Esophagus (tissue), 2 donors: Measurements from ENCODE around the gene NPFFR1. TPM values are rescaled to one million over a fixed set of nuclear protein-coding genes. Genes with fewer than 3 reads are reported as not detected.

ENCODE experiments used
- H3K27ac ChIP-seq, 2 donors: one replicate each; pipeline ENCODE4 v1.5.1; 2013; ENCODE audit warnings: low read depth in 2 of 2, mild to moderate bottlenecking in 2 of 2, inconsistent platforms in 1 of 2, low read length in 1 of 2, moderate library complexity in 1 of 2
- H3K27me3 ChIP-seq, 2 donors: one replicate each; pipeline ENCODE4 v1.6.1; 2013; ENCODE audit warnings: low read length in 2 of 2, control low read depth in 1 of 2, mild to moderate bottlenecking in 1 of 2; ENCODE audit not compliant: insufficient read depth in 2 of 2, control insufficient read depth in 1 of 2
- H3K36me3 ChIP-seq, 2 donors: one replicate each; pipeline ENCODE4 v1.6.1; 2013; ENCODE audit warnings: low read length in 1 of 2; ENCODE audit not compliant: control insufficient read depth in 2 of 2, insufficient read depth in 2 of 2
- H3K4me1 ChIP-seq, 2 donors: one replicate each; pipeline ENCODE4 v1.6.1; 2013; ENCODE audit warnings: low read length in 1 of 2; ENCODE audit not compliant: control insufficient read depth in 2 of 2, insufficient read depth in 2 of 2
- H3K4me3 ChIP-seq, 2 donors: one replicate each; pipeline ENCODE4 v1.5.1; 2013; ENCODE audit warnings: low read length in 2 of 2, mild to moderate bottlenecking in 2 of 2, low read depth in 1 of 2, moderate library complexity in 1 of 2
- H3K9me3 ChIP-seq, 2 donors: one replicate each; pipeline ENCODE4 v1.6.1; 2013; ENCODE audit warnings: mild to moderate bottlenecking in 2 of 2, low read depth in 1 of 2, low read length in 1 of 2, moderate library complexity in 1 of 2; ENCODE audit not compliant: control insufficient read depth in 2 of 2, insufficient read depth in 1 of 2
- WGBS, 2 donors: extraction: QIAGEN DNeasy Blood & Tissue Kit; methylation state at CpG; one replicate each; pipeline ENCODE4 v1.1.7; 2013; 5-methylcytosine and 5-hydroxymethylcytosine counted together
- polyA plus RNA-seq, 2 donors: library from polyadenylated mRNA; stranded (reverse); fragments of 200-250 nt; gene quantifications; one replicate each; pipeline ENCODE4 v1.2.3, GENCODE V29; 2013
- donor health status: healthy with polysubstance abuse.
- donor health status: Bipolar disorder and iron deficiency.

Gene NPFFR1
- polyA plus RNA-seq, 2 donors, result 0.01 to 0.02 TPM

DNA sequence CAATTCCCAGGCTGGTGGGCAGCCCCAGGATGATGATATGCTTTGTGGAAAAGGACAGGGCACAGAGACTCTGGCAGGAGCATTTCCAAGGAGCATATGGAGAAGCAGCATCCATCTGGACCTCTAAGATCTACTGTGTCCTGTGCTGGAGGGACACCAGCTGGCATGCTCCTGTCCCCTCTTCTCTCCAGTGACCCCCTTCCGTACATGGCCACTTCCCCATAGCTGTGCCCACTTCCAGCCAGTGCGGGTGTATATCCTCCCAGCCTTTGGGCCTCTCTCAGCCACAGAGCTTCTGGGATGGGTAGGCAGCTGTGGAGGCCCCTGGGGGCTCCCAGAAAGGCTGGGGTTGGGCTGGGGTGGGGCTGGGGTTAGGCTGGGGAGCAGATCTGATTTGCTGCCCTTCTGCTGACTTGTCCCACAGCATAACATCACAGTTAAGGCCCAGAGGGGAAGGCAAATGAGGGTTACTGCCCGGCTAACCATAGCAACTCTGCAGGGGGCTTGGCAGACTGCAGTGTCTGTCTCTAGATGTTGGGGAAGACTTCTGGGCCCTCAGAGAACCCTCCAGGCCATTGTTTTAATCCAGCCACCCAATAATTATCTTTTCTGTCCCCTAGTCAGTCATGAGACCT is 6.3 kb downstream of the NPFFR1 start:
- no peaks in the 10 kb centered on the region for H3K36me3 ChIP-seq
- no peak overlapping the region for H3K27ac ChIP-seq
- peaks cover 0 to 2% of the 10 kb centered on the region in 2 donors for H3K9me3 ChIP-seq
- H3K4me3 ChIP-seq, result no peak overlapping the region
- no peaks in the 10 kb centered on the region for H3K27me3 ChIP-seq
- H3K4me1 ChIP-seq, result no peaks in the 10 kb centered on the region
- 79 to 80% methylated on average over 3 of the region's 3 CpGs for WGBS, 2 donors

DNA sequence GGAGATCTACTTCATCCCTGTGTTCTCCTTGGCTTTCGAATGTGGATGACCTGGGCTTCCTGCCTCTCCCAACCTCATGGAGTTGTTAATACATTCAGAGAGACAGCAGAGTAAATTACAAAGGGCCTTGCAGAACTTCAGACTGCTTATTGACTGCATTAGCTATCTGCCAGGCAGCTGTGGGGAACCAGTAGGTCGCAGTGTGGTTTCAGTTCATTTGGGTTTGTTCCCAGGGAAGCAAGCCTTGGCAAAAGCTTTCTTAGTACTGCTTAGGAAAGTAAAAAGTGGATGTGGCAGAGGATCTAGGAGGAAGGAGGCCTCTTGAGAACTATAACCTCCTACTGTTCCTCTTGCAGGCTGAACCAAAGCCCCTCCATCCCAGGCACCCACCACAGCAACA is 9.2 kb downstream of the NPFFR1 start:
- H3K36me3 ChIP-seq, result no peaks in the 10 kb centered on the region
- H3K27me3 ChIP-seq, result no peaks in the 10 kb centered on the region
- peaks cover 0 to 2% of the 10 kb centered on the region in 2 donors for H3K4me1 ChIP-seq
- no peak overlapping the region for H3K4me3 ChIP-seq
- no peak overlapping the region for H3K27ac ChIP-seq
- 67 to 68% methylated on average over 2 of the region's 2 CpGs for WGBS, 2 donors
- H3K9me3 ChIP-seq, result peaks cover 0 to 2% of the 10 kb centered on the region in 2 donors

- peaks cover 0 to 2% of the 10 kb centered on the region in 2 donors for H3K4me1 ChIP-seq
- H3K27me3 ChIP-seq, result no peaks in the 10 kb centered on the region
- no peaks in the 10 kb centered on the region for H3K36me3 ChIP-seq
- H3K9me3 ChIP-seq, result peaks cover 0 to 2% of the 10 kb centered on the region in 2 donors
- no peak overlapping the region for H3K4me3 ChIP-seq
- 16 to 18% methylated on average over 4 of the region's 4 CpGs for WGBS, 2 donors
- no peak overlapping the region for H3K27ac ChIP-seq
Measured at GRCh38 chr10:70272925-70273316, 10.9 kb downstream of the NPFFR1 start.

DNA sequence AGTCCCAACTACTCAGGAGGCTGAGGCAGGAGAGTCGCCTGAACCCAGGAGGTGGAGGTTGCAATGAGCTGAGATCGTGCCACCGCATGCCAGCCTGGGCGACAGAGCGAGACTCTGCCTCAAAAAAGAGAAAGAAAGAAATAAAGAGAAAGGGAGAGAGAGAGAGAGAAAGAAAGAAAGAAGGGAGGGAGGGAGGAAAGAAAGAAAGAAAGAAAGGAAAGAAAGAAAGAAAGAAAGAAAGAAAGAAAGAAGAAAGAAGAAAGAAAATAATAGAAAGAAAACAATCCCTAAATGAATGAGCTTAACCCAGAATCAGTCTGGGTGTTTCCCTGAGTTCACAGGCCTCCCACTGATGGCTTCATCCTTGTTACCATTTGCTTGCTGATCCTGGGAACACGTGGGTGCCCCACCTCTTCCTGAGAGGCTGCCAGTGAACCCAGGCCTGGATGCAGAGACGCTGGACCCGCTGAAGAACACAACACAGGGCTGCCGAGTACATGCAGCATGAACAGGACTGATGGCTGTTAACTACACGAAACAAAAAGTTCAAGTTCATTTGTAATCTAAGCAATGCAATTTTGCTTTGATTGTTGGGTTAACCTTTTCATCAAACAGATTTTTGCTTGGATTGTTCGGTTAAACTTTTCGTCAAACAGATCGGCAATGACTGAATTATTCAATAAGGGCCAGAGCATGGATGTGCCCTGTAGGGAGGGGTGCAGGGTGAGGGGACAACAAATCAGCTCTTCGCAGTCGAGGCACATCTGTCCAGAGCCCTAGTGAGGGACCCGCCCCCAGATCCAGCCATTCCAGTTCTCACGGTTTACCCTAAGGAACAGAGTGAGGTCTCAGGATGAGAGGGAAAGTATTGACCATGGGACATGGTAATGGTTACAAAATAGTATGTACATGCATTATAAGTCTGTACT is 11.5 kb downstream of the NPFFR1 start:
- Histone ChIP-seq H3K4me3 (no peak overlapping the region), H3K9me3 (peaks cover 0 to 2% of the 10 kb centered on the region in 2 donors), H3K27ac (no peak overlapping the region), H3K4me1 (peaks cover 0 to 2% of the 10 kb centered on the region in 2 donors), H3K36me3 (no peaks in the 10 kb centered on the region), H3K27me3 (no peaks in the 10 kb centered on the region)
- 74% methylated on average over 17 of the region's 17 CpGs for WGBS, 2 donors

GRCh38 chr10:70270952-70271351 is 12.9 kb downstream of the NPFFR1 start:
- no peaks in the 10 kb centered on the region for H3K27me3 ChIP-seq
- 82 to 87% methylated on average over 2 of the region's 2 CpGs for WGBS, 2 donors
- H3K9me3 ChIP-seq, result peaks cover 0 to under 1% of the 10 kb centered on the region in 2 donors
- H3K4me3 ChIP-seq, result no peak overlapping the region
- H3K27ac ChIP-seq, result no peak overlapping the region
- no peaks in the 10 kb centered on the region for H3K36me3 ChIP-seq
- H3K4me1 ChIP-seq, result peaks cover 0 to 2% of the 10 kb centered on the region in 2 donors

GRCh38 chr10:70269741-70270140 is 14.1 kb downstream of the NPFFR1 start:
- Histone ChIP-seq H3K4me3 (no peak overlapping the region), H3K27ac (no peak overlapping the region), H3K9me3 (no peaks in the 10 kb centered on the region), H3K4me1 (peaks cover 0 to 2% of the 10 kb centered on the region in 2 donors), H3K36me3 (no peaks in the 10 kb centered on the region), H3K27me3 (no peaks in the 10 kb centered on the region)
- WGBS, 2 donors, result 98 to 99% methylated on average over 3 of the region's 3 CpGs

DNA sequence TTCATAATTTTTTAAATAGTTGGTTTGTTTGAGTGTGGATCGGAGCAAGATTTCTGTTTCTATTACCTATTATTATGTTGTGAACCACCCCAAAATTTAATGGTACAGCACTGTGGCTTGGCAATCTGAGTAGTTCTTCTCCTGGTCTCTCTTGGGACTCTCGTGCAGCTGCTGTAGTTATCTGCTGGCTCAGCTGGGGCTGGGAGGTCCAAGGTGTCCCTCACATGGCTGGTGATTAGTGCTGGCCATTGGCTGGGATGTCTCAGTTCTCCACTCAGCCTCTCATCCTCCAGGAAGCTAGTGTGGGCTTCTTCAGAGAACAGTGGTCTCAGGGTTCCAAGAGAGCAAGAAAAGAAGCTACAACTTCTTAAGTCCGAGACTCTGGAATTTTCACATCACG is 15.4 kb downstream of the NPFFR1 start:
- Histone ChIP-seq H3K27me3 (no peaks in the 10 kb centered on the region), H3K4me3 (no peak overlapping the region), H3K4me1 (peaks cover 0 to 2% of the 10 kb centered on the region in 2 donors), H3K27ac (no peak overlapping the region), H3K36me3 (no peaks in the 10 kb centered on the region), H3K9me3 (no peaks in the 10 kb centered on the region)
- WGBS, 2 donors, result 88 to 89% methylated on average over 4 of the region's 4 CpGs

GRCh38 chr10:70267161-70267933 is 16.5 kb downstream of the NPFFR1 start:
- Histone ChIP-seq H3K27ac (no peak overlapping the region), H3K36me3 (no peaks in the 10 kb centered on the region)
- 55 to 58% methylated on average over 9 of the region's 9 CpGs for WGBS, 2 donors

DNA sequence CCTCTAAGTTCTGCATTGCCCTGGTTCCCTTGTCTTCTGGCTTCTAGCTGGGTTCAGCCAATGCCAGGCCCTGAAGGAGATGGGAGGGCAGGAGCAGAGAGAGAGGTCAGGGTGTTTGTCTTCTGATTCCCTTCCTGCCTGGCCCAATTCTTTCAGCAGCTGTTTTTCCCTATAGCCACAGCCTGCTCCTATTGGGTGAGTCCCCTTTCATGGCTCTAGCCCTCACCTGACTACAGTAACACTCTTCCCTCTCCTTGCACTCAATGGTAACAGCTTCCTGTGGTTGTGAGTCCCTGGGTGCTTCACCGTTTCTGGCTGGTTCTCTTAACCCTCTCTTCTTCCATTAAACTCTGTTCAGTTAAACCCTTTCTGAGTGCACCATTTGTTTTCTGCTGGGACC is 17.1 kb downstream of the NPFFR1 start:
- Histone ChIP-seq H3K36me3 (no peaks in the 10 kb centered on the region), H3K4me3 (no peak overlapping the region), H3K9me3 (no peaks in the 10 kb centered on the region), H3K4me1 (no peaks in the 10 kb centered on the region), H3K27me3 (no peaks in the 10 kb centered on the region), H3K27ac (no peak overlapping the region)
- 52 to 63% methylated on average over 1 of the region's 1 CpG for WGBS, 2 donors

More at GRCh38 chr10:70267161-70267933, 16.5 kb downstream of the NPFFR1 start:
- H3K9me3 ChIP-seq, result no peaks in the 10 kb centered on the region
- no peaks in the 10 kb centered on the region for H3K27me3 ChIP-seq
- peaks cover 0 to 2% of the 10 kb centered on the region in 2 donors for H3K4me1 ChIP-seq
- no peak overlapping the region for H3K4me3 ChIP-seq
